Activated CD8-positive, alpha-beta T cell treated with anti-CD3 and anti-CD28 coated beads for 36 hours (primary cell): Measurements from ENCODE around the gene PLCG2. TPM values are rescaled to one million over a fixed set of nuclear protein-coding genes. Genes with fewer than 3 reads are reported as not detected.
"Not testable (repeated sequence)": the region's sequence is repeated elsewhere in the genome, so short reads cannot be mapped to it uniquely, and the experiment has no call there.

ENCODE experiments used
- ATAC-seq: fragments of 200-7000 bp; cut with Tn5 transposase; one replicate; pipeline ENCODE4 v1.10.0; 2021; ENCODE audit warnings: mild to moderate bottlenecking, moderate library complexity
- CTCF ChIA-PET: fragments of 350-600 bp; sonication (Branson Sonifier 250); formaldehyde crosslinking; loops from one replicate; lab custom pipeline; 2021; ENCODE audit warnings: antibody characterized with exemption; lab: Charles Lee
- POLR2A ChIA-PET: fragments of 350-600 bp; sonication (Branson Sonifier 250); formaldehyde crosslinking; loops from one replicate; lab custom pipeline; 2021; ENCODE audit warnings: antibody characterized with exemption; lab: Charles Lee
- DNase-seq: peaks from one replicate; pipeline ENCODE4 v3.0.0-alpha.2; 2020
- H3K27ac Mint-ChIP-seq: one replicate; pipeline ENCODE4 v1.8.0; 2021; ENCODE audit warnings: mild to moderate bottlenecking, mixed read lengths
- H3K27me3 Mint-ChIP-seq: one replicate; pipeline ENCODE4 v1.8.0; 2021; ENCODE audit warnings: mixed read lengths
- H3K36me3 Mint-ChIP-seq: one replicate; pipeline ENCODE4 v1.8.0; 2021; ENCODE audit warnings: low read depth, mixed read lengths
- H3K4me1 Mint-ChIP-seq: one replicate; pipeline ENCODE4 v1.8.0; 2021; ENCODE audit warnings: low read depth, mixed read lengths
- H3K4me3 Mint-ChIP-seq: one replicate; pipeline ENCODE4 v1.8.0; 2021; ENCODE audit warnings: mild to moderate bottlenecking, moderate library complexity, mixed read lengths
- H3K9me3 Mint-ChIP-seq: one replicate; pipeline ENCODE4 v1.8.0; 2021; ENCODE audit warnings: mixed read lengths
- CTCF ChIP-seq: fragments of 200-600 bp; IDR thresholded peaks from one replicate; pipeline ENCODE4 v1.8.0; 2022; ENCODE audit warnings: antibody characterized with exemption, mild to moderate bottlenecking
- intact Hi-C: fragments of 100-400 bp; cut with micrococcal nuclease; formaldehyde crosslinking; loops from one replicate; pipeline ENCODE4 v1.10.0; 2022
- total RNA-seq, 2 experiments: library from RNA; stranded (reverse); gene quantifications; one replicate each; pipeline ENCODE4 v1.2.3, GENCODE V29; 2021

The PLCG2 gene
- total RNA-seq, 2 experiments from 2014 or later: 12.7 to 13.7 TPM

GRCh38 chr16:81797443-81797842, 18.4 kb downstream of the PLCG2 start:
- peak; percentile 28 for ATAC-seq
- intact Hi-C loops: no loop called here
- Mint-ChIP-seq H3K27me3 (no peaks in the 10 kb centered on the region), H3K27ac (peak overlapping the region; percentile 95), H3K4me3 (no peak overlapping the region), H3K9me3 (no peaks in the 10 kb centered on the region), H3K4me1 (peaks cover 32% of the 10 kb centered on the region), H3K36me3 (no peaks in the 10 kb centered on the region)
- ChIA-PET POLR2A (interaction anchor here (0.6 kb wide), 1 partner anchor 894 kb away, joined by 4 read pairs; no protein-coding TSS in a partner anchor), CTCF (interaction anchor here (2.1 kb wide), 2 partner anchors 12 to 76 kb away, joined by 7 to 14 read pairs; no protein-coding TSS in a partner anchor)
- TF ChIP-seq CTCF: no peak
- peak; percentile 48 for DNase-seq

DNA sequence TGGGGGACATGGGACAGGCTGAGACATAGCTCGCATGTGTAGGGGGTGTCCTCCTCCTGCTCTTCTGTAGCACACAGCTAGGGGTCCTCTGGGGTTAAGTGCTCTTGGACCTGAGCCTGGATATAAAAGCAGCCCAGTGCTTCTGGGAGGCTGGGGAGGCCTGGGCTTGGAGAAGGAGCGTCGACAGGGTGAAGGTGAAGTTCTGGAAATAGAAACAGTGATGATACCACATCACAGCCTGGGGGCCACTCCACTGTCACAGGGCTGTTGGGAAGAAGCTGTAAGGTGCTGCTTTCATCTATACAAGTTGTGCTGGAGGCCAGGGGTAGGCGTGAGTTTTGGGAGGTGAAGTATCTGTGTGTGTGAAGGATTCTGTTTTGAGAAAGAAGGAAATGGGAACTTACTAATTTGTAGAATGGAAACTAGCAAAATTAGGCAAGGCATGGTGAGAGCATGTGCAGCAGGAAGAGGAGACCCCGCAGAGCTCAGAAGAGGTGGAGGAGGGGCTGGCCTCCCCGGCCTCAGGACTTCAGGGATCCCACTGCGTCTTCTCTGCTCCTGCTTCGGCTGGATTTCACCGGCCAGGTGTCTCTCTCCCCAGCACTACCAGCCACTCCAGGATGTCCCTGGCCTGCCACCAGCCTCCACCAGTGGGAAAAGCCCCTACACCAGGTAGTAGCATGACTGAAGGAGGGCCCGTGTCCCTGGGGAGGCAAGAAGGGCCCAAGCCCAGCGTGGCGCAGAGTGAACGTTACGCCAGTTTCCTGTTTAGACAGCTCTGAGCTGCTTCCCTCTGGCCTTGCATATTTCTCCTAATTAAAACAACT, 19.4 kb downstream of the PLCG2 start:
- CTCF ChIA-PET: interaction anchor here (1.1 to 2.1 kb wide), 5 partner anchors 9 to 87 kb away, joined by 3 to 14 read pairs (median 3); no protein-coding TSS in a partner anchor
- peak overlapping the region; percentile 95 for H3K27ac Mint-ChIP-seq
- no peaks in the 10 kb centered on the region for H3K27me3 Mint-ChIP-seq
- no peak for TF ChIP-seq CTCF
- H3K36me3 Mint-ChIP-seq: no peaks in the 10 kb centered on the region
- intact Hi-C loops: no loop called here
- peaks cover 32% of the 10 kb centered on the region for H3K4me1 Mint-ChIP-seq
- peak overlapping the region; percentile 49 for H3K4me3 Mint-ChIP-seq
- ATAC-seq: peak; percentile 74
- no peaks in the 10 kb centered on the region for H3K9me3 Mint-ChIP-seq
- DNase-seq: peak; percentile 74
- POLR2A ChIA-PET: interaction anchor here (0.6 to 1.3 kb wide), 4 partner anchors 9 to 30 kb away, joined by 3 read pairs; partner anchors contain the start of gene PLCG2

- POLR2A ChIA-PET: interaction anchor here (1.2 to 1.3 kb wide), 2 partner anchors 8 to 20 kb away, joined by 3 read pairs; partner anchors contain the start of gene PLCG2
These were observed 20.0 kb downstream of the PLCG2 start for GRCh38 chr16:81799138-81799504.

GRCh38 chr16:81801724-81802123, 22.6 kb downstream of the PLCG2 start:
- CTCF ChIA-PET, ATAC-seq, H3K4me3 Mint-ChIP-seq, H3K9me3 Mint-ChIP-seq, H3K36me3 Mint-ChIP-seq, H3K27ac Mint-ChIP-seq, DNase-seq, intact Hi-C loops, H3K27me3 Mint-ChIP-seq, POLR2A ChIA-PET: not testable (repeated sequence)
- H3K4me1 Mint-ChIP-seq: peaks cover 33% of the 10 kb centered on the region

More at GRCh38 chr16:81799138-81799504, 20.0 kb downstream of the PLCG2 start:
- CTCF ChIA-PET: interaction anchor here (1.2 to 2.1 kb wide), 4 partner anchors 8 to 75 kb away, joined by 3 to 14 read pairs (median 5); no protein-coding TSS in a partner anchor
- intact Hi-C loops: no loop called here
- no peaks in the 10 kb centered on the region for H3K27me3 Mint-ChIP-seq
- H3K36me3 Mint-ChIP-seq: no peaks in the 10 kb centered on the region
- ATAC-seq (no peak), DNase-seq (no peak)
- H3K4me1 Mint-ChIP-seq: peaks cover 34% of the 10 kb centered on the region
- H3K9me3 Mint-ChIP-seq: no peaks in the 10 kb centered on the region
- peak overlapping the region; percentile 95 for H3K27ac Mint-ChIP-seq
- H3K4me3 Mint-ChIP-seq: peak overlapping the region; percentile 49
- no peak for TF ChIP-seq CTCF

- Mint-ChIP-seq H3K27me3 (no peaks in the 10 kb centered on the region), H3K36me3 (no peaks in the 10 kb centered on the region), H3K4me1 (peaks cover 17% of the 10 kb centered on the region), H3K4me3 (no peak overlapping the region), H3K27ac (no peak overlapping the region), H3K9me3 (no peaks in the 10 kb centered on the region)
- intact Hi-C loops: no loop called here
- CTCF ChIA-PET: no interaction called here
- POLR2A ChIA-PET: no interaction called here
- ATAC-seq (no peak), DNase-seq (no peak)
- TF ChIP-seq CTCF: no peak
These were observed 24.2 kb downstream of the PLCG2 start for GRCh38 chr16:81803332-81803731.
